ENCODE results near the gene ZBTB7A.

Gene ZBTB7A

GRCh38 chr19:4109626-4109945 is 42.9 kb upstream of the ZBTB7A start:
- no peak for TF ChIP-seq CTCF (conservative IDR thresholded peaks at IDR 0.05; ENCODE audit: control insufficient read depth, insufficient read depth, low read depth, low read length)
- H3K4me3 ChIP-seq (ENCODE audit: control insufficient read depth, low read depth, low read length): no peak overlapping the region
- no peak for DNase-seq (ENCODE audit: low read depth)

- no peak for TF ChIP-seq CTCF (conservative IDR thresholded peaks at IDR 0.05; ENCODE audit: control insufficient read depth, insufficient read depth, low read depth, low read length)
- H3K4me3 ChIP-seq (ENCODE audit: control insufficient read depth, low read depth, low read length): no peak overlapping the region
- DNase-seq (ENCODE audit: low read depth): no peak
Measured at GRCh38 chr19:4108767-4109625, 42.3 kb upstream of the ZBTB7A start.

DNA sequence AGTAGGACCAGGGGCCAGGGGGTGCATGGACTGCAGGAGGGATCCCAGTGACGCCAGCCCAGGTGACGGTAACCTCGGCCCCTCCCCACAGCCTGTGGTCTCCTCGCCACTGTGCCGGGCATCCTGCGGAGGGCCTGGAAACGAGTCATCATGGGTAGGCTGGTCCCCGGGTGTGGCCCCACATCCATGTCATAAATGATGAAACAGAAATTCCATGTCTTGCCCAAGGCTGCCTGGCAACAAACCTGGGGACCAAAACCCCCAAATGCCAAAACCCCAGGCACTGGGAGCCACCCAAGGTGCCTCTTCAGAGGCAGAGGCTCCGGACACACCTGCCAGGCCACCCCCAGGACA is 36.4 kb upstream of the ZBTB7A start:
- H3K4me3 ChIP-seq (ENCODE audit: control insufficient read depth, low read depth, low read length): no peak overlapping the region
- DNase-seq (ENCODE audit: low read depth): peak; percentile 32
- no peak for TF ChIP-seq CTCF (conservative IDR thresholded peaks at IDR 0.05; ENCODE audit: control insufficient read depth, insufficient read depth, low read depth, low read length)

DNA sequence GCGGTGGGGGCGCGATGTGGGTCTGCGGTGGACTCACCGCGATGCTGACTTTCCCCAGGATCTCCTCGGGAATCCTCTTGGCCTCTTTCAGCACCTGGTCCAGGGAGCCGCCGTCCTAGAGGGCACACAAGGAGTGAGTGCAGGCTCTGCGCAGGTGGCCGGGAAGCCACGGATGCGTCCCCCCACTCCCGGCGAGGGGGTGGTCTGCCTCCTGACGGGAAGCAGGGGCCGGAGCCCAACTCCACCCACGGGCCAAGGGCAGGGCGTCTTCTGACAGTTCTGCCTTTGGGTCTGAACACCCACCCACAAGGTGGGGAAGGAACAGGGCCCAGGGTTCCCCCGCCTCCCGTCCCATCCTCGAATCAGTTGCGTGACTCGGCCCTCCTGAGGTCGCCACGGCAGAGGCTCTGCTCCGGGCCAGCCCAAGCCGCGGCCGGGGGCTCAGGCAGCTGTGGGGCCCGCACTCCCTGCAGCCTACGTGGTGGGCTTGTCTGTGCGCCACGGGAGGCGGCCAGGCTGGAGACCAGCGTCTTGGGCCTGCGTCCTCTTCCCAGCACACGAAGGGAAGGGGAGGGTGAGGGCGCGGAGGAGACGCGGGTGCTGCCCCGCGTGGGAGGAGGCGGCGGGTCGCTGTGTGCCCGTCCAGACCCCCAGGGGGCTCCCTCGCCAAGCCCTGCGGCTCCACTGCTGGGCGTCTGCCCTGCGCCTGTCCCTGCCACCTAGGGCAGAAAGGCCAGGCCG is 35.8 kb upstream of the ZBTB7A start:
- TF ChIP-seq CTCF (conservative IDR thresholded peaks at IDR 0.05; ENCODE audit: control insufficient read depth, insufficient read depth, low read depth, low read length): no peak
- no peak overlapping the region for H3K4me3 ChIP-seq (ENCODE audit: control insufficient read depth, low read depth, low read length)
- DNase-seq (ENCODE audit: low read depth): no peak

DNA sequence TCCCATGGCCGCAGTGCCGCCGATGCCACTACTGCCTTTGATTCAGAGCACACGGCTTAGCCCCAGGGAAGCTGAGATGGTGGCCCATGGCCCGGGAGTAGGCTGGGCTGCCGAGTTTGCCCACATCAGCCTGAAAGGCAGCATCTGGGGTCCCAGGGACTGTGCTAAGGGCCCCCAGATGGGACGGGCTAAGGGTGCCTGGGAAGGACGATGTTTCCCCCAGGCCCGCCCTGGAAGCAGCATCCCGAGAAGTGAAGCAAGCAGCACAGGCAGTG is 34.7 kb upstream of the ZBTB7A start:
- no peak overlapping the region for H3K4me3 ChIP-seq (ENCODE audit: control insufficient read depth, low read depth, low read length)
- no peak for DNase-seq (ENCODE audit: low read depth)
- TF ChIP-seq CTCF (conservative IDR thresholded peaks at IDR 0.05; ENCODE audit: control insufficient read depth, insufficient read depth, low read depth, low read length): no peak

- no peak for DNase-seq (ENCODE audit: low read depth)
- H3K4me3 ChIP-seq (ENCODE audit: control insufficient read depth, low read depth, low read length): no peak overlapping the region
- no peak for TF ChIP-seq CTCF (conservative IDR thresholded peaks at IDR 0.05; ENCODE audit: control insufficient read depth, insufficient read depth, low read depth, low read length)
Measured at GRCh38 chr19:4100647-4101495, 34.2 kb upstream of the ZBTB7A start.
